Spleen (tissue), 11 donors: ENCODE data around the gene FSTL1. TPM values are rescaled to one million over a fixed set of nuclear protein-coding genes. Genes with fewer than 3 reads are reported as not detected.

Experiments
- DNase-seq: peaks from one replicate; pipeline ENCODE4 v3.0.0-alpha.2; 2020
- H3K27ac ChIP-seq, 8 donors: fragments of 200-600 bp; sonication (generic) in 7 of 8; 1 replicate in 4 of 8; 2 replicates in 4 of 8; pipeline versions ENCODE4 v1.5.0 to v1.8.0; 2016 to 2021; ENCODE audit warnings: inconsistent platforms in 4 of 8, mild to moderate bottlenecking in 4 of 8, moderate library complexity in 1 of 8
- H3K27me3 ChIP-seq, 7 donors: fragments of 200-600 bp; sonication (generic) in 6 of 7; replicated peaks in 1 of 7; 1 replicate in 4 of 7; 2 replicates in 3 of 7; pipeline versions ENCODE4 v1.5.0 to v1.8.0; 2016 to 2021; ENCODE audit warnings: inconsistent platforms in 3 of 7, mild to moderate bottlenecking in 1 of 7
- H3K36me3 ChIP-seq, 6 donors: fragments of 200-600 bp; sonication (generic) in 5 of 6; 1 replicate in 4 of 6; 2 replicates in 2 of 6; pipeline versions ENCODE4 v1.5.0 to v1.8.0; 2016 to 2021; ENCODE audit warnings: inconsistent platforms in 2 of 6
- H3K4me1 ChIP-seq, 6 donors: fragments of 200-600 bp; sonication (generic) in 5 of 6; 1 replicate in 3 of 6; 2 replicates in 3 of 6; pipeline versions ENCODE4 v1.5.0 to v1.8.0; 2016 to 2021; ENCODE audit warnings: inconsistent platforms in 3 of 6
- H3K4me3 ChIP-seq, 8 donors: fragments of 200-600 bp; sonication (generic) in 7 of 8; 1 replicate in 4 of 8; 2 replicates in 4 of 8; pipeline versions ENCODE4 v1.5.0 to v1.8.0; 2016 to 2021; ENCODE audit warnings: inconsistent platforms in 4 of 8, mild to moderate bottlenecking in 4 of 8, moderate library complexity in 2 of 8
- H3K9me3 ChIP-seq, 8 donors: fragments of 200-600 bp; sonication (generic) in 7 of 8; 1 replicate in 4 of 8; 2 replicates in 4 of 8; pipeline versions ENCODE4 v1.5.0 to v1.8.0; 2016 to 2021; ENCODE audit warnings: inconsistent platforms in 4 of 8
- CTCF ChIP-seq, 11 experiments: fragments of 200-600 bp in 7 of 11; fragments of 450-650 bp in 4 of 11; sonication (generic) in 4 of 11; IDR thresholded peaks in 8 of 11; conservative IDR thresholded peaks in 3 of 11; 1 replicate in 7 of 11; 2 replicates in 4 of 11; pipeline versions ENCODE4 v1.4.0 to v1.8.0; 2016 to 2021; ENCODE audit warnings: antibody characterized with exemption in 11 of 11, inconsistent platforms in 4 of 11, mild to moderate bottlenecking in 1 of 11
- POLR2A ChIP-seq, 3 donors: fragments of 450-650 bp; IDR thresholded peaks; one replicate each; pipeline ENCODE4 v1.5.1; 2017; ENCODE audit warnings: antibody characterized with exemption in 3 of 3, mild to moderate bottlenecking in 1 of 3
- POLR2AphosphoS5 ChIP-seq, 3 donors: sonication (generic); formaldehyde crosslinking; IDR thresholded peaks; one replicate each; pipeline ENCODE4 v1.5.1; 2017; ENCODE audit warnings: antibody characterized with exemption in 3 of 3
- WGBS, 5 donors: extraction: QIAGEN DNeasy Blood & Tissue Kit in 3 of 5; methylation state at CpG; one replicate each; pipeline versions ENCODE4 v1.1.5 to v1.1.7; 2013 to 2018; 5-methylcytosine and 5-hydroxymethylcytosine counted together
- intact Hi-C: fragments of 100-400 bp; cut with DNase I; formaldehyde crosslinking; loops from one replicate; pipeline ENCODE4 v1.15.0; 2023; ENCODE audit warnings: low total_unique reads
- polyA plus RNA-seq, 3 donors: library from polyadenylated mRNA; stranded (reverse); fragments of 200-250 nt; gene quantifications; one replicate each; pipeline ENCODE4 v1.2.1, GENCODE V29; 2013
- total RNA-seq, 7 donors: library from RNA; depleted of rRNA in 3 of 7; stranded (reverse); fragments of >200 nt in 3 of 7; fragmentation: NEBNext Ultra II Directional in 4 of 7; extraction: Animal tissue kit (Norgen Biotek cat#: 25700) in 4 of 7; gene quantifications; one replicate each; pipeline versions ENCODE4 v1.1.0 to v1.2.1, GENCODE V29; 2016 to 2021
- donor health status: healthy with polysubstance abuse.
- donor health status: DM: no; HTN: no; CAD: no; lungs with moderate emphysema.
- donor health status: DM: no; HTN: no; CAD: no.
- donor health status: Bipolar disorder and iron deficiency.
- donor health status: healthy.
- donor health status: DM: no; HTN: no; CAD: no.
- donor health status: DM: yes; HTN: yes; CAD: no.

Gene FSTL1
- total and polyA plus RNA-seq, 10 donors: 6.7 to 228 (median 99.3) TPM

- H3K36me3 ChIP-seq: no peaks in the 10 kb centered on the region
- no peaks in the 10 kb centered on the region for H3K4me1 ChIP-seq
- no peak overlapping the region for H3K27ac ChIP-seq
- H3K4me3 ChIP-seq: no peak overlapping the region
- H3K27me3 ChIP-seq: no peaks in the 10 kb centered on the region
- TF ChIP-seq CTCF (IDR thresholded peaks at IDR 0.05 in 8 of 11, conservative IDR thresholded peaks at IDR 0.05 in 3 of 11) (no peak), POLR2AphosphoS5 (IDR thresholded peaks at IDR 0.05) (no peak), POLR2A (IDR thresholded peaks at IDR 0.05) (no peak)
- 38 to 59% (median 53%) methylated on average over 1 of the region's 1 CpG for WGBS, 5 donors
- H3K9me3 ChIP-seq: no peaks in the 10 kb centered on the region
- intact Hi-C loops: no loop called here
- no peak for DNase-seq
Measured at GRCh38 chr3:120364821-120365220, 86.0 kb downstream of the FSTL1 start.

GRCh38 chr3:120364101-120364500, 86.7 kb downstream of the FSTL1 start:
- no peaks in the 10 kb centered on the region for H3K4me1 ChIP-seq
- DNase-seq: no peak
- 56 to 92% (median 71%) methylated on average over 1 of the region's 1 CpG for WGBS, 5 donors
- no peaks in the 10 kb centered on the region for H3K27me3 ChIP-seq
- no peak overlapping the region for H3K27ac ChIP-seq
- TF ChIP-seq POLR2AphosphoS5 (IDR thresholded peaks at IDR 0.05): no peak
- no peak for TF ChIP-seq CTCF (IDR thresholded peaks at IDR 0.05 in 8 of 11, conservative IDR thresholded peaks at IDR 0.05 in 3 of 11)
- no peak for TF ChIP-seq POLR2A (IDR thresholded peaks at IDR 0.05)
- no peaks in the 10 kb centered on the region for H3K36me3 ChIP-seq
- no peaks in the 10 kb centered on the region for H3K9me3 ChIP-seq
- intact Hi-C loops: no loop called here
- H3K4me3 ChIP-seq: no peak overlapping the region

- Histone ChIP-seq H3K36me3 (no peaks in the 10 kb centered on the region), H3K4me1 (no peaks in the 10 kb centered on the region), H3K9me3 (no peaks in the 10 kb centered on the region), H3K27ac (no peak overlapping the region), H3K27me3 (no peaks in the 10 kb centered on the region), H3K4me3 (no peak overlapping the region)
- intact Hi-C loops: no loop called here
- no peak for TF ChIP-seq POLR2AphosphoS5 (IDR thresholded peaks at IDR 0.05)
- no peak for TF ChIP-seq CTCF (IDR thresholded peaks at IDR 0.05 in 8 of 11, conservative IDR thresholded peaks at IDR 0.05 in 3 of 11)
- TF ChIP-seq POLR2A (IDR thresholded peaks at IDR 0.05): no peak
- DNase-seq: no peak
Measured at GRCh38 chr3:120357807-120358206, 93.0 kb downstream of the FSTL1 start.

GRCh38 chr3:120355486-120355885, 95.3 kb downstream of the FSTL1 start:
- Histone ChIP-seq H3K4me1 (peaks cover 0 to 7% (median 4%) of the 10 kb centered on the region in 6 donors), H3K36me3 (no peaks in the 10 kb centered on the region), H3K27ac (no peak overlapping the region), H3K27me3 (no peaks in the 10 kb centered on the region), H3K4me3 (no peak overlapping the region), H3K9me3 (no peaks in the 10 kb centered on the region)
- intact Hi-C loops: no loop called here
- TF ChIP-seq POLR2AphosphoS5 (IDR thresholded peaks at IDR 0.05) (no peak), POLR2A (IDR thresholded peaks at IDR 0.05) (no peak), CTCF (IDR thresholded peaks at IDR 0.05 in 8 of 11, conservative IDR thresholded peaks at IDR 0.05 in 3 of 11) (no peak)
- no peak for DNase-seq
- 78 to 97% (median 88%) methylated on average over 1 of the region's 1 CpG for WGBS, 5 donors
